Mucosa of stomach (tissue), 1 donor: Measurements from ENCODE around the gene NSD1.

ENCODE experiments used
- H3K27me3 ChIP-seq: one replicate; pipeline ENCODE4 v1.7.0; 2013; ENCODE audit warnings: mild to moderate bottlenecking, low read length; ENCODE audit not compliant: control insufficient read depth, insufficient read depth
- H3K36me3 ChIP-seq: one replicate; pipeline ENCODE4 v1.7.0; 2013; ENCODE audit warnings: low read length; ENCODE audit not compliant: control insufficient read depth, insufficient read depth
- H3K4me1 ChIP-seq: one replicate; pipeline ENCODE4 v1.7.0; 2013; ENCODE audit warnings: mild to moderate bottlenecking, low read length; ENCODE audit not compliant: control insufficient read depth, insufficient read depth
- H3K4me3 ChIP-seq: one replicate; pipeline ENCODE4 v1.7.0; 2013; ENCODE audit warnings: low read length
- H3K9ac ChIP-seq: one replicate; pipeline ENCODE4 v1.7.0; 2013; ENCODE audit warnings: mild to moderate bottlenecking, low read length, moderate library complexity
- H3K9me3 ChIP-seq: one replicate; pipeline ENCODE4 v1.7.0; 2013; ENCODE audit warnings: mild to moderate bottlenecking, low read length, moderate library complexity; ENCODE audit not compliant: control insufficient read depth
- donor health status: Pancreatic carcinoma.

Gene NSD1

DNA sequence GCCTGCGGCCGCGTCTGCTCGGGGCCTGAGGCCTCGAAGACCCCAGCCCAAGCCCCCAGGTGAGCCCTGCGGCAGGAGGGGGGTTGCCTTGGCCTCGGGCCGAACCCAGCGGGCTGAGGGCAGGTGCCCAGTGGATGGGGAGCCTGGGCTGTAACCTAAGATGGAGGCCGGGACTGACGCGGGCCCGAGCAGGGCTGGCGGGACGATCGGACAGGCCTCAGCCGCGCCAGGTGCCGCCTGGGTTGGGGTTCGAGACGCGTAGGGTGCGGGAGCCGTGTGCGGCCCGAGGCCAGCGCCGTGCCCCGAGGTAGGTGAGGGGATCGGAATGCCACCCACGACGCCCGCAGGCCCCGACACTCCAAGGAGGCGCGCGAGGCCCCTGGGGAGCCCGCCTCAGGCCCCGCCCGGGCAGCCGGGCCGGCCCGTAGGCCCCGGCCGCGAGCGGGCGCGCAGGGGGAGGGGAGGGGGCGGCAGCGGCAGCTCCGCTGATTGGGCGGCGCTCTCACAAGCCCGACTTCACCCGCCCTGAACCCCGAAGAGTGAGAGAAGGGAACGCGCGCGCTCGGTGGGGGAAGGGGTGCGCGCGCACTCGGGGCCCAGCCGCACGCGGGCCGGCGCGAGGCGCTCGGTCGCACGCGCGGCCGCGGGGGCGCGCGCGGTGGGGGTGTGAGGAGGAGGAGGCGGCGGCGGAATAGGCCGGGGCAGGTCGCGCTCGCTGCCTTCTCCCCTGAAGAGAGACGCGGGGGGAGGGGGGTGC, at the start of gene NSD1:
TSS of gene NSD1 (plus strand) at position 678 of the 757 bp plus-strand sequence. CDS start 1,331 bp downstream, outside the sequence.
- H3K27me3 ChIP-seq = no peaks in the 10 kb centered on the region
- peak within 1 kb of the TSS; percentile 28 for H3K4me3 ChIP-seq
- H3K4me1 ChIP-seq = peaks cover 19% of the 10 kb centered on the region
- peak within 1 kb of the TSS; percentile 86 for H3K9ac ChIP-seq
- H3K9me3 ChIP-seq = no peaks in the 10 kb centered on the region
- no peaks in the 10 kb centered on the region for H3K36me3 ChIP-seq

GRCh38 chr5:177084175-177084574, 49.4 kb upstream of the NSD1 start:
- Histone ChIP-seq H3K9me3 (no peaks in the 10 kb centered on the region), H3K4me3 (no peak overlapping the region), H3K36me3 (no peaks in the 10 kb centered on the region), H3K27me3 (peaks cover 6% of the 10 kb centered on the region), H3K9ac (no peak overlapping the region), H3K4me1 (peaks cover 19% of the 10 kb centered on the region)

DNA sequence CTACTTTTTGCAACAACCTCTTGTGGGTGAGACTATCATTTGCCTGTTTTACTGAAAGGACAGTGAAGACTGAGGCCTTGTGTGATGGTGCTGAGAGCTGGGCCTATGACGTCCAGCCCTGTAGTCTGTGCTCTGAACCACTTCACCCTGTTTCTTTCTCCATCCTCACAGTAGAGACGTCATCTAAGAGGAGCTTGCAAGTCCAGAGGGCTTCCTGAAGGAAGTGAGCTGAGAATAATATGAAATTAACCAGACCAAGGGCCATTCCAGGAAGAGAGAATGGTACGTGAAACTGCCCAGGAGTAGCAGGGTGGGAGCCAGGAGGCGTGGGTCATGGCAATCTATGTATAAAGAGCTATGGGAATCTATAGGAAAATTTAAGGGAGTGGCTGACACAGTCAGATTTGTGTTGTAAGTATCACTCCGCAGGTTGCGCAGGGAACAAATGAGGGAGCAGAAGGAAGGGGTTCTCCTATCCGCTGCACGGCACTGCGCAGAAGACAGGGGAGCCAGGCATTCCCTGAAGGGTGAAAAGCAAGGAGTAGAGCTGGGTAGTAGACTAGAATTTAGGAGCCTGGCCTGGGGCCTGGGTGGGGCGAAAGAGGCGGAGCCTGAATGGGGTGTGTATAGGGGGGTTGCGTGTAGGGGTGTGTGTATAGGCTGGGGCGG, 47.5 kb upstream of the NSD1 start:
- H3K9ac ChIP-seq = no peak overlapping the region
- no peak overlapping the region for H3K4me3 ChIP-seq
- H3K9me3 ChIP-seq = no peaks in the 10 kb centered on the region
- H3K27me3 ChIP-seq = peaks cover 6% of the 10 kb centered on the region
- H3K36me3 ChIP-seq = no peaks in the 10 kb centered on the region
- peaks cover 30% of the 10 kb centered on the region for H3K4me1 ChIP-seq

- Histone ChIP-seq H3K4me1 (peaks cover 30% of the 10 kb centered on the region), H3K4me3 (peak within 1 kb of the TSS; percentile 28), H3K27me3 (peaks cover 6% of the 10 kb centered on the region), H3K36me3 (no peaks in the 10 kb centered on the region), H3K9ac (peak within 1 kb of the TSS; percentile 74), H3K9me3 (no peaks in the 10 kb centered on the region)
Observed at GRCh38 chr5:177086654-177087397, 46.7 kb upstream of the NSD1 start, which contains the start of gene FGFR4. TSS of gene FGFR4 (plus strand) at chr5:177086915. CDS start at chr5:177089603, 2,688 bp downstream.

GRCh38 chr5:177087398-177088005, 46.1 kb upstream of the NSD1 start:
- H3K4me3 ChIP-seq = peak overlapping the region; percentile 28
- H3K9ac ChIP-seq = peak overlapping the region; percentile 74

DNA sequence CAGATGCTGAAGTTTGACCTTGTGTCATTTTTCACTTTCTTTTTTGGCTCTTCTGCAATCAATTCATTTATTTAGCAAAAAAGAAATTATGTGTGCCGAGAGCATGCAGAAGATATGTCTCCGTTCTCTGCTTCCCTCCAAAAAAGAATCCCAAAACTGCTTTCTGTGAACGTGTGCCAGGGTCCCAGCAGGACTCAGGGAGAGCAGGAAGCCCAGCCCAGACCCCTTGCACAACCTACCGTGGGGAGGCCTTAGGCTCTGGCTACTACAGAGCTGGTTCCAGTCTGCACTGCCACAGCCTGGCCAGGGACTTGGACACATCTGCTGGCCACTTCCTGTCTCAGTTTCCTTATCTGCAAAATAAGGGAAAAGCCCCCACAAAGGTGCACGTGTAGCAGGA, 44.4 kb upstream of the NSD1 start:
- Histone ChIP-seq H3K9me3 (no peaks in the 10 kb centered on the region), H3K36me3 (no peaks in the 10 kb centered on the region), H3K4me1 (peaks cover 30% of the 10 kb centered on the region), H3K9ac (no peak overlapping the region), H3K27me3 (peaks cover 6% of the 10 kb centered on the region), H3K4me3 (no peak overlapping the region)

More at GRCh38 chr5:177087398-177088005, 46.1 kb upstream of the NSD1 start:
- peaks cover 6% of the 10 kb centered on the region for H3K27me3 ChIP-seq
- no peaks in the 10 kb centered on the region for H3K36me3 ChIP-seq
- peaks cover 30% of the 10 kb centered on the region for H3K4me1 ChIP-seq
- H3K9me3 ChIP-seq = no peaks in the 10 kb centered on the region

GRCh38 chr5:177089825-177090641, 43.5 kb upstream of the NSD1 start:
- Histone ChIP-seq H3K4me3 (no peak overlapping the region), H3K36me3 (no peaks in the 10 kb centered on the region), H3K9me3 (no peaks in the 10 kb centered on the region), H3K4me1 (peaks cover 30% of the 10 kb centered on the region), H3K9ac (no peak overlapping the region), H3K27me3 (peaks cover 6% of the 10 kb centered on the region)

GRCh38 chr5:177090813-177091212, 42.8 kb upstream of the NSD1 start:
- H3K4me3 ChIP-seq = no peak overlapping the region
- no peaks in the 10 kb centered on the region for H3K9me3 ChIP-seq
- no peak overlapping the region for H3K9ac ChIP-seq
- H3K36me3 ChIP-seq = no peaks in the 10 kb centered on the region
- H3K4me1 ChIP-seq = peaks cover 30% of the 10 kb centered on the region
- peaks cover 6% of the 10 kb centered on the region for H3K27me3 ChIP-seq

DNA sequence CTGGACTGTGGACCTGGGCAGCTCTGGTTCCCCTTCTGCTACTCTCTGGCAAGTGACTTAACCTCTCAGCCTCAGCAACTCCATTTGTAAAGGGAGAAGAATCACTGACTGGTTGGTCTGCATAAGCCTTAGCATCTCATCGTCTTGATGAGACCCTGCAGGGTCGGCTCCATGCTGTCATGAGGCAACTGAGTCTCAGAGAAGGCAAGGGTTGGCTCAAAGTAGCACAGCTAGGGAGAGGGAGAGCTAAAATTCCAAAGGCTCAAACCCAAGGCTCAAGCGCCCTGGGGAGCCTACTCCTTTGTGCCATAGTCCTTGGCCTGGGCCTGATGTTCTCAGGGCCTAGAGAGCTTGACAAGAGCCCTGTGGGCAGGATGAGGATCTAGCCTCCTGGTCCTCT, 42.3 kb upstream of the NSD1 start:
- Histone ChIP-seq H3K9me3 (no peaks in the 10 kb centered on the region), H3K4me3 (no peak overlapping the region), H3K9ac (no peak overlapping the region), H3K36me3 (no peaks in the 10 kb centered on the region), H3K4me1 (peaks cover 26% of the 10 kb centered on the region), H3K27me3 (peaks cover 6% of the 10 kb centered on the region)

- H3K27me3 ChIP-seq = peaks cover 2% of the 10 kb centered on the region
Observed at GRCh38 chr5:177092178-177093081, 41.1 kb upstream of the NSD1 start.

More at GRCh38 chr5:177092178-177093081, 41.1 kb upstream of the NSD1 start:
- Histone ChIP-seq H3K9me3 (no peaks in the 10 kb centered on the region), H3K4me1 (peaks cover 20% of the 10 kb centered on the region), H3K9ac (no peak overlapping the region), H3K36me3 (no peaks in the 10 kb centered on the region), H3K4me3 (no peak overlapping the region)
